SK-N-SH (cell line): ENCODE measurements around the gene METTL24. TPM values are rescaled to one million over a fixed set of nuclear protein-coding genes. Genes with fewer than 3 reads are reported as not detected.

Experiments
- CTCF ChIA-PET: fragments of 300-600, 350-600 bp; formaldehyde crosslinking; extraction: SDS; loops from one replicate; lab custom pipeline; 2021; lab: Yijun Ruan, JAX
- POLR2A ChIA-PET: fragments of 350-600 bp; sonication (Branson Sonifier 250); formaldehyde crosslinking; extraction: SDS; loops from one replicate; lab custom pipeline; 2020; ENCODE audit warnings: antibody characterized with exemption, inconsistent platforms; lab: Yijun Ruan, JAX
- DNase-seq: peaks from one replicate; pipeline ENCODE4 v3.0.0; 2012
- H2AFZ ChIP-seq: fragments of 200-600 bp; sonication (generic); 2 replicates; pipeline ENCODE4 v1.8.1; 2016; ENCODE audit warnings: antibody characterized with exemption, mild to moderate bottlenecking, low read depth
- H3F3A ChIP-seq: fragments of 200-600 bp; sonication (generic); replicated peaks from 2 replicates; pipeline ENCODE3; 2016; ENCODE audit warnings: antibody characterized with exemption, mild to moderate bottlenecking; ENCODE audit not compliant: insufficient read depth
- H3K27ac ChIP-seq, 2 experiments: fragments of 200-500 bp in 1 of 2; fragments of 200-600 bp in 1 of 2; sonication (Bioruptor generic) in 1 of 2; sonication (generic), shearing (Covaris generic) in 1 of 2; 2 replicates each; pipeline versions ENCODE4 v1.5.1 to v1.6.1; 2014 to 2016; ENCODE audit warnings: low read depth in 2 of 2, inconsistent platforms in 1 of 2, low read length in 1 of 2, mild to moderate bottlenecking in 1 of 2, mixed read lengths in 1 of 2
- H3K27me3 ChIP-seq: fragments of 200-600 bp; sonication (generic), shearing (Covaris generic); 2 replicates; pipeline ENCODE4 v1.6.1; 2016; ENCODE audit warnings: mixed run types; ENCODE audit not compliant: insufficient read depth
- H3K36me3 ChIP-seq, 2 experiments: fragments of 200-500 bp in 1 of 2; fragments of 200-600 bp in 1 of 2; sonication (Bioruptor generic) in 1 of 2; sonication (generic) in 1 of 2; replicated peaks in 1 of 2; 2 replicates each; pipeline versions ENCODE3 to v1.5.1; 2014 to 2016; ENCODE audit warnings: low read length in 1 of 2, mild to moderate bottlenecking in 1 of 2; ENCODE audit not compliant: insufficient read depth in 2 of 2, control insufficient read depth in 1 of 2
- H3K4me1 ChIP-seq, 2 experiments: fragments of 200-500 bp in 1 of 2; fragments of 200-600 bp in 1 of 2; sonication (Bioruptor generic) in 1 of 2; sonication (generic), shearing (Covaris generic) in 1 of 2; 2 replicates each; pipeline versions ENCODE4 v1.5.1 to v1.6.1; 2014 to 2016; ENCODE audit warnings: low read depth in 1 of 2, low read length in 1 of 2, mixed run types in 1 of 2; ENCODE audit not compliant: insufficient read depth in 2 of 2, control insufficient read depth in 1 of 2
- H3K4me2 ChIP-seq: fragments of 200-600 bp; sonication (generic), shearing (Covaris generic); 2 replicates; pipeline ENCODE4 v1.6.1; 2017; ENCODE audit warnings: mixed run types
- H3K4me3 ChIP-seq, 2 experiments: fragments of 200-500 bp in 1 of 2; fragments of 200-600 bp in 1 of 2; sonication (Bioruptor generic) in 1 of 2; sonication (generic), shearing (Covaris generic) in 1 of 2; 2 replicates each; pipeline versions ENCODE4 v1.5.1 to v1.8.1; 2014 to 2016; ENCODE audit warnings: low read depth in 2 of 2, inconsistent platforms in 1 of 2, low read length in 1 of 2, mild to moderate bottlenecking in 1 of 2, mixed read lengths in 1 of 2, moderate library complexity in 1 of 2
- H3K79me2 ChIP-seq: fragments of 200-600 bp; sonication (generic); 2 replicates; pipeline ENCODE4 v1.8.1; 2017; ENCODE audit warnings: mild to moderate bottlenecking; ENCODE audit not compliant: insufficient read depth
- H3K9ac ChIP-seq: fragments of 200-600 bp; sonication (generic); 2 replicates; pipeline ENCODE4 v1.6.1; 2017; ENCODE audit warnings: mixed run types
- H3K9me2 ChIP-seq: fragments of 200-600 bp; sonication (generic); 2 replicates; pipeline ENCODE4 v1.6.1; 2017; ENCODE audit warnings: mixed run types
- H3K9me3 ChIP-seq: fragments of 200-600 bp; sonication (generic); 2 replicates; pipeline ENCODE4 v1.6.1; 2017; ENCODE audit warnings: mixed run types, mild to moderate bottlenecking, moderate library complexity
- H4K20me1 ChIP-seq: fragments of 200-600 bp; sonication (generic); 2 replicates; pipeline ENCODE4 v1.6.1; 2017; ENCODE audit warnings: mild to moderate bottlenecking, mixed run types; ENCODE audit not compliant: insufficient read depth
- CHD2 ChIP-seq: fragments of 150-350 bp; IDR thresholded peaks from 2 replicates; pipeline ENCODE4 v1.6.1; 2018; ENCODE audit warnings: low read length; ENCODE audit not compliant: partially characterized antibody
- ELF1 ChIP-seq: IDR thresholded peaks from 2 replicates; pipeline ENCODE4 v1.4.0; 2012
- EZH2phosphoT487 ChIP-seq: fragments of 200-600 bp; sonication (generic); IDR thresholded peaks from 2 replicates; pipeline ENCODE4 v1.6.1; 2017; ENCODE audit warnings: low read depth, mixed run types, mild to moderate bottlenecking, antibody characterized with exemption, moderate library complexity, borderline replicate concordance
- FOSL2 ChIP-seq: IDR thresholded peaks from 2 replicates; pipeline ENCODE4 v1.4.0; 2012; ENCODE audit warnings: low read depth, mild to moderate bottlenecking, moderate library complexity, borderline replicate concordance
- FOXJ3 ChIP-seq: sonication (generic); formaldehyde crosslinking; IDR thresholded peaks from 2 replicates; pipeline ENCODE4 v1.5.1; 2020; ENCODE audit warnings: mild to moderate bottlenecking, missing genetic modification reagents
- GABPA ChIP-seq: IDR thresholded peaks from 2 replicates; pipeline ENCODE4 v1.4.0; 2012; ENCODE audit warnings: low read depth, mild to moderate bottlenecking
- IRF3 ChIP-seq: fragments of 150-350 bp; IDR thresholded peaks from 2 replicates; pipeline ENCODE4 v1.6.1; 2016; ENCODE audit warnings: mild to moderate bottlenecking, low read depth, low read length
- JUND ChIP-seq: IDR thresholded peaks from 2 replicates; pipeline ENCODE4 v1.4.0; 2012
- MAX ChIP-seq: IDR thresholded peaks from 2 replicates; pipeline ENCODE4 v1.4.0; 2012; ENCODE audit warnings: low read depth
- MEF2A ChIP-seq: IDR thresholded peaks from 2 replicates; pipeline ENCODE4 v1.4.0; 2012; ENCODE audit warnings: low read depth, borderline replicate concordance
- NRF1 ChIP-seq: IDR thresholded peaks from 2 replicates; pipeline ENCODE4 v1.6.1; 2012; ENCODE audit warnings: low read depth, mild to moderate bottlenecking, low read length
- RCOR1 ChIP-seq: fragments of 150-350 bp; IDR thresholded peaks from 2 replicates; pipeline ENCODE4 v1.6.1; 2017; ENCODE audit warnings: antibody characterized with exemption, low read length
- RFX5 ChIP-seq: IDR thresholded peaks from 2 replicates; pipeline ENCODE4 v1.6.1; 2012; ENCODE audit warnings: mild to moderate bottlenecking, improper control_type of control experiment, low read length
- SIN3A ChIP-seq: IDR thresholded peaks from 2 replicates; pipeline ENCODE4 v1.6.1; 2012; ENCODE audit warnings: low read depth, mild to moderate bottlenecking, low read length, moderate library complexity, borderline replicate concordance
- TAF1 ChIP-seq: IDR thresholded peaks from 2 replicates; pipeline ENCODE4 v1.6.1; 2012; ENCODE audit warnings: low read depth, mild to moderate bottlenecking, low read length, moderate library complexity, borderline replicate concordance
- TEAD4 ChIP-seq: IDR thresholded peaks from 2 replicates; pipeline ENCODE4 v1.4.0; 2012; ENCODE audit warnings: mild to moderate bottlenecking, borderline replicate concordance; ENCODE audit not compliant: insufficient read depth
- WGBS: methylation state at CpG from one replicate; pipeline ENCODE4 v1.1.6; 2017; ENCODE audit warnings: low lambda C conversion rate; 5-methylcytosine and 5-hydroxymethylcytosine counted together
- polyA plus RNA-seq, 3 experiments: library from polyadenylated mRNA; depleted of rRNA; stranded (reverse); fragments of >200 nt; gene quantifications; 2 replicates each; pipeline ENCODE4 v1.2.3, GENCODE V29; 2012
- TF ChIP-seq, protein P1 (sequence below): IDR thresholded peaks from 2 replicates; pipeline ENCODE4 v1.4.0; 2012; ENCODE audit warnings: low read depth, borderline replicate concordance
- TF ChIP-seq, protein P2 (sequence below): IDR thresholded peaks from 2 replicates; pipeline ENCODE4 v1.4.0; 2012; ENCODE audit warnings: low read depth, borderline replicate concordance

The METTL24 gene
- polyA plus RNA-seq, 1 of the 3 experiments (the other 2 are of a cell fraction): not detected

GRCh38 chr6:110392727-110393126 is 34.6 kb upstream of the METTL24 start:
- peaks cover 0 to 4% of the 10 kb centered on the region in 2 experiments; a peak in 2 of 4 replicates for H3K4me1 ChIP-seq
- no peak overlapping the region for H2AFZ ChIP-seq
- no peaks in the 10 kb centered on the region for H3F3A ChIP-seq
- DNase-seq: no peak
- H3K27ac ChIP-seq: no peak overlapping the region
- CTCF ChIA-PET: interaction anchor here (1.0 to 7.1 kb wide), 11 partner anchors 12 to 866 kb away, joined by 3 to 97 read pairs (median 6); partner anchors contain the start of genes CDC40, GPR6 and WASF1
- H3K9me3 ChIP-seq: no peaks in the 10 kb centered on the region
- no peak overlapping the region for H3K4me3 ChIP-seq
- no peak for TF ChIP-seq IRF3
- TF ChIP-seq MAX: no peak
- no peak for TF ChIP-seq FOSL2
- no peak for TF ChIP-seq RCOR1
- no peak for TF ChIP-seq MEF2A
- WGBS: 84% methylated on average over 4 of the region's 9 CpGs
- H3K4me2 ChIP-seq: no peak overlapping the region
- H4K20me1 ChIP-seq: no peaks in the 10 kb centered on the region
- H3K36me3 ChIP-seq: no peaks in the 10 kb centered on the region
- no peak overlapping the region for H3K9ac ChIP-seq
- no peaks in the 10 kb centered on the region for H3K27me3 ChIP-seq
- POLR2A ChIA-PET: no interaction called here
- no peaks in the 10 kb centered on the region for H3K9me2 ChIP-seq
- no peaks in the 10 kb centered on the region for H3K79me2 ChIP-seq

GRCh38 chr6:110390404-110390803 is 32.3 kb upstream of the METTL24 start:
- no peak for DNase-seq
- Histone ChIP-seq H3K79me2 (no peaks in the 10 kb centered on the region), H3K4me2 (no peak overlapping the region)

More at GRCh38 chr6:110390404-110390803, 32.3 kb upstream of the METTL24 start:
- TF ChIP-seq TEAD4 (no peak), RFX5 (no peak), FOXJ3 (CRISPR knock-in tag) (no peak), SIN3A (no peak), NRF1 (no peak), ELF1 (no peak), JUND (no peak), GABPA (no peak), MAX (no peak), TAF1 (no peak), EZH2phosphoT487 (no peak), CHD2 (no peak), RCOR1 (no peak)
- TF ChIP-seq, protein P1, sequence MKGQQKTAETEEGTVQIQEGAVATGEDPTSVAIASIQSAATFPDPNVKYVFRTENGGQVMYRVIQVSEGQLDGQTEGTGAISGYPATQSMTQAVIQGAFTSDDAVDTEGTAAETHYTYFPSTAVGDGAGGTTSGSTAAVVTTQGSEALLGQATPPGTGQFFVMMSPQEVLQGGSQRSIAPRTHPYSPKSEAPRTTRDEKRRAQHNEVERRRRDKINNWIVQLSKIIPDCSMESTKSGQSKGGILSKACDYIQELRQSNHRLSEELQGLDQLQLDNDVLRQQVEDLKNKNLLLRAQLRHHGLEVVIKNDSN: no peak
- TF ChIP-seq, protein P2, sequence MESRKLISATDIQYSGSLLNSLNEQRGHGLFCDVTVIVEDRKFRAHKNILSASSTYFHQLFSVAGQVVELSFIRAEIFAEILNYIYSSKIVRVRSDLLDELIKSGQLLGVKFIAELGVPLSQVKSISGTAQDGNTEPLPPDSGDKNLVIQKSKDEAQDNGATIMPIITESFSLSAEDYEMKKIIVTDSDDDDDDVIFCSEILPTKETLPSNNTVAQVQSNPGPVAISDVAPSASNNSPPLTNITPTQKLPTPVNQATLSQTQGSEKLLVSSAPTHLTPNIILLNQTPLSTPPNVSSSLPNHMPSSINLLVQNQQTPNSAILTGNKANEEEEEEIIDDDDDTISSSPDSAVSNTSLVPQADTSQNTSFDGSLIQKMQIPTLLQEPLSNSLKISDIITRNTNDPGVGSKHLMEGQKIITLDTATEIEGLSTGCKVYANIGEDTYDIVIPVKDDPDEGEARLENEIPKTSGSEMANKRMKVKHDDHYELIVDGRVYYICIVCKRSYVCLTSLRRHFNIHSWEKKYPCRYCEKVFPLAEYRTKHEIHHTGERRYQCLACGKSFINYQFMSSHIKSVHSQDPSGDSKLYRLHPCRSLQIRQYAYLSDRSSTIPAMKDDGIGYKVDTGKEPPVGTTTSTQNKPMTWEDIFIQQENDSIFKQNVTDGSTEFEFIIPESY: no peak
- Histone ChIP-seq H3K9ac (no peak overlapping the region), H3K9me3 (no peaks in the 10 kb centered on the region), H2AFZ (no peak overlapping the region), H3K36me3 (no peaks in the 10 kb centered on the region), H3K27me3 (no peaks in the 10 kb centered on the region), H3K9me2 (no peaks in the 10 kb centered on the region), H4K20me1 (no peaks in the 10 kb centered on the region), H3K4me1 (peaks cover 0 to 4% of the 10 kb centered on the region in 2 experiments; a peak in 2 of 4 replicates), H3F3A (no peaks in the 10 kb centered on the region), H3K27ac (no peak overlapping the region), H3K4me3 (no peak overlapping the region)
- ChIA-PET CTCF (interaction anchor here (0.6 to 7.1 kb wide), 29 partner anchors 12 to 880 kb away, joined by 3 to 97 read pairs (median 4); partner anchors contain the start of genes CDC40, METTL24 and WASF1), POLR2A (interaction anchor here (1.6 kb wide), 1 partner anchor 211 kb away, joined by 5 read pairs; the partner anchor contains the start of gene WASF1)
- 31% methylated on average over 2 of the region's 2 CpGs for WGBS
